ENCODE measurements around the gene ZMYND8.

DNA sequence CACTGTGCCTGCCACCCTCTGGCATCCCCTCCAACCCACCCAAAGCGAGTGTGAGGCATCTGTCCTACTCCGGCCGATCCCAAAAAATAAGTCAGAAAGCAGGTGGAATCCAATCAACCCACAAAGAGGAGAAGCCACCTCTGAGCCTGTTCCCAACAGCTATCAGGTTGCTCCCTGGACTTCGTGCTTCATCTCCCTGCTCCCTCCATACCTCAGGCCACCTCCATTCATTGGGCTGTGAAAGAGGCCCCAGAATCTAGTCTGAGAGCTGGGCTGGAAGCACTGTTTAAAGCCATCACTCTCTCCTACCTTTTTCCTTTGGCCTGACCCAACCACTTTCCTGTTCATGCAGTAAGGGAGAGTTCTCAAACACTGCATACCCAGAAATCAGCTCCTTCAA is 106.1 kb downstream of the ZMYND8 start:
- TF ChIP-seq CTCF (IDR thresholded peaks at IDR 0.05) = no peak
- no peak for TF ChIP-seq REST (IDR thresholded peaks at IDR 0.05; ENCODE audit: insufficient read depth in 1 of 2, low read depth in 2 of 2, low read length in 1 of 2)
- TF ChIP-seq POLR2AphosphoS5 (IDR thresholded peaks at IDR 0.05; ENCODE audit: low read depth, low read length) = no peak

Measured in Panc1 (cell line).